Measurements from ENCODE around the gene ANKRD29. TPM values are rescaled to one million over a fixed set of nuclear protein-coding genes. Genes with fewer than 3 reads are reported as not detected.

The ANKRD29 gene
- total RNA-seq, 1 donor from 2014 or later: 0.50 TPM

- TF ChIP-seq CTCF (IDR thresholded peaks at IDR 0.05): no peak
- Mint-ChIP-seq H3K4me3 (ENCODE audit: unreplicated experiment) (no peak overlapping the region), H3K4me1 (ENCODE audit: low read depth) (peaks cover 5% of the 10 kb centered on the region), H3K9me3 (ENCODE audit: low read depth) (no peaks in the 10 kb centered on the region), H3K27ac (ENCODE audit: unreplicated experiment) (no peak overlapping the region), H3K36me3 (ENCODE audit: low read depth) (peaks cover 30% of the 10 kb centered on the region), H3K27me3 (ENCODE audit: low read depth) (no peaks in the 10 kb centered on the region)
- DNase-seq (ENCODE audit: low spot score): no peak
Measured at GRCh38 chr18:23551978-23552377, 110.7 kb downstream of the ANKRD29 start.

GRCh38 chr18:23550898-23551297 is 111.8 kb downstream of the ANKRD29 start:
- peaks cover 29% of the 10 kb centered on the region for H3K36me3 Mint-ChIP-seq (ENCODE audit: low read depth)
- no peaks in the 10 kb centered on the region for H3K27me3 Mint-ChIP-seq (ENCODE audit: low read depth)

More at GRCh38 chr18:23550898-23551297, 111.8 kb downstream of the ANKRD29 start:
- H3K27ac Mint-ChIP-seq (ENCODE audit: unreplicated experiment): no peak overlapping the region
- no peak overlapping the region for H3K4me3 Mint-ChIP-seq (ENCODE audit: unreplicated experiment)
- H3K9me3 Mint-ChIP-seq (ENCODE audit: low read depth): no peaks in the 10 kb centered on the region
- TF ChIP-seq CTCF (IDR thresholded peaks at IDR 0.05): no peak
- peaks cover 5% of the 10 kb centered on the region for H3K4me1 Mint-ChIP-seq (ENCODE audit: low read depth)
- no peak for DNase-seq (ENCODE audit: low spot score)

Other genes with a start within 250 kb of the ANKRD29 start
- gene RIOK3, start 209.6 kb downstream of the ANKRD29 start, total RNA-seq: 50.3 to 51.5 TPM (median 51.4 TPM) in 3 replicates
- 22.5 to 26.8 TPM (median 24.6 TPM) in 3 replicates for gene RMC1, start 159.4 kb downstream of the ANKRD29 start, total RNA-seq
- 31.4 to 48.2 TPM (median 45.5 TPM) in 3 replicates for gene NPC1, start 76.4 kb downstream of the ANKRD29 start, total RNA-seq
- 1.6 to 2.8 TPM (median 1.9 TPM) in 3 replicates for gene LAMA3, start 26.5 kb upstream of the ANKRD29 start, total RNA-seq

All from chondrocyte (in vitro differentiated cells).